NB4 (cell line): ENCODE data around the gene TMEM107.

Experiments
- MYC ChIP-seq: IDR thresholded peaks from 2 replicates; pipeline ENCODE4 v1.6.1; 2011; ENCODE audit warnings: low read depth, low read length
- POLR2A ChIP-seq: IDR thresholded peaks from 2 replicates; pipeline ENCODE4 v1.6.1; 2011; ENCODE audit warnings: mild to moderate bottlenecking; ENCODE audit not compliant: insufficient read length; ENCODE audit errors: extremely low read depth
- TF ChIP-seq, protein P1 (sequence below): IDR thresholded peaks from one replicate; pipeline ENCODE4 v1.5.1; 2012; ENCODE audit warnings: low read depth, low read length

- TF ChIP-seq POLR2A (no peak), MYC (no peak)
- TF ChIP-seq, protein P1, sequence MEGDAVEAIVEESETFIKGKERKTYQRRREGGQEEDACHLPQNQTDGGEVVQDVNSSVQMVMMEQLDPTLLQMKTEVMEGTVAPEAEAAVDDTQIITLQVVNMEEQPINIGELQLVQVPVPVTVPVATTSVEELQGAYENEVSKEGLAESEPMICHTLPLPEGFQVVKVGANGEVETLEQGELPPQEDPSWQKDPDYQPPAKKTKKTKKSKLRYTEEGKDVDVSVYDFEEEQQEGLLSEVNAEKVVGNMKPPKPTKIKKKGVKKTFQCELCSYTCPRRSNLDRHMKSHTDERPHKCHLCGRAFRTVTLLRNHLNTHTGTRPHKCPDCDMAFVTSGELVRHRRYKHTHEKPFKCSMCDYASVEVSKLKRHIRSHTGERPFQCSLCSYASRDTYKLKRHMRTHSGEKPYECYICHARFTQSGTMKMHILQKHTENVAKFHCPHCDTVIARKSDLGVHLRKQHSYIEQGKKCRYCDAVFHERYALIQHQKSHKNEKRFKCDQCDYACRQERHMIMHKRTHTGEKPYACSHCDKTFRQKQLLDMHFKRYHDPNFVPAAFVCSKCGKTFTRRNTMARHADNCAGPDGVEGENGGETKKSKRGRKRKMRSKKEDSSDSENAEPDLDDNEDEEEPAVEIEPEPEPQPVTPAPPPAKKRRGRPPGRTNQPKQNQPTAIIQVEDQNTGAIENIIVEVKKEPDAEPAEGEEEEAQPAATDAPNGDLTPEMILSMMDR: no peak
Measured at GRCh38 chr17:8166731-8167130, 9.4 kb downstream of the TMEM107 start.
